Activated CD8-positive, alpha-beta memory T cell treated with anti-CD3 and anti-CD28 coated beads, Interleukin-2, amount 50 U/mL, for 1 hour (primary cell): ENCODE results near the gene EMSY.
"Not testable (repeated sequence)": the region's sequence is repeated elsewhere in the genome, so short reads cannot be mapped to it uniquely, and the experiment has no call there.

Experiments used
- DNase-seq: peaks from one replicate; pipeline ENCODE4 v3.0.0-alpha.2; 2020; ENCODE audit errors: extremely low read depth

Gene EMSY, protein sequence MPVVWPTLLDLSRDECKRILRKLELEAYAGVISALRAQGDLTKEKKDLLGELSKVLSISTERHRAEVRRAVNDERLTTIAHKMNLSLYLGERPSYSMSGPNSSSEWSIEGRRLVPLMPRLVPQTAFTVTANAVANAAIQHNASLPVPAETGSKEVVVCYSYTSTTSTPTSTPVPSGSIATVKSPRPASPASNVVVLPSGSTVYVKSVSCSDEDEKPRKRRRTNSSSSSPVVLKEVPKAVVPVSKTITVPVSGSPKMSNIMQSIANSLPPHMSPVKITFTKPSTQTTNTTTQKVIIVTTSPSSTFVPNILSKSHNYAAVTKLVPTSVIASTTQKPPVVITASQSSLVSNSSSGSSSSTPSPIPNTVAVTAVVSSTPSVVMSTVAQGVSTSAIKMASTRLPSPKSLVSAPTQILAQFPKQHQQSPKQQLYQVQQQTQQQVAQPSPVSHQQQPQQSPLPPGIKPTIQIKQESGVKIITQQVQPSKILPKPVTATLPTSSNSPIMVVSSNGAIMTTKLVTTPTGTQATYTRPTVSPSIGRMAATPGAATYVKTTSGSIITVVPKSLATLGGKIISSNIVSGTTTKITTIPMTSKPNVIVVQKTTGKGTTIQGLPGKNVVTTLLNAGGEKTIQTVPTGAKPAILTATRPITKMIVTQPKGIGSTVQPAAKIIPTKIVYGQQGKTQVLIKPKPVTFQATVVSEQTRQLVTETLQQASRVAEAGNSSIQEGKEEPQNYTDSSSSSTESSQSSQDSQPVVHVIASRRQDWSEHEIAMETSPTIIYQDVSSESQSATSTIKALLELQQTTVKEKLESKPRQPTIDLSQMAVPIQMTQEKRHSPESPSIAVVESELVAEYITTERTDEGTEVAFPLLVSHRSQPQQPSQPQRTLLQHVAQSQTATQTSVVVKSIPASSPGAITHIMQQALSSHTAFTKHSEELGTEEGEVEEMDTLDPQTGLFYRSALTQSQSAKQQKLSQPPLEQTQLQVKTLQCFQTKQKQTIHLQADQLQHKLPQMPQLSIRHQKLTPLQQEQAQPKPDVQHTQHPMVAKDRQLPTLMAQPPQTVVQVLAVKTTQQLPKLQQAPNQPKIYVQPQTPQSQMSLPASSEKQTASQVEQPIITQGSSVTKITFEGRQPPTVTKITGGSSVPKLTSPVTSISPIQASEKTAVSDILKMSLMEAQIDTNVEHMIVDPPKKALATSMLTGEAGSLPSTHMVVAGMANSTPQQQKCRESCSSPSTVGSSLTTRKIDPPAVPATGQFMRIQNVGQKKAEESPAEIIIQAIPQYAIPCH (N-terminal part only)

DNA sequence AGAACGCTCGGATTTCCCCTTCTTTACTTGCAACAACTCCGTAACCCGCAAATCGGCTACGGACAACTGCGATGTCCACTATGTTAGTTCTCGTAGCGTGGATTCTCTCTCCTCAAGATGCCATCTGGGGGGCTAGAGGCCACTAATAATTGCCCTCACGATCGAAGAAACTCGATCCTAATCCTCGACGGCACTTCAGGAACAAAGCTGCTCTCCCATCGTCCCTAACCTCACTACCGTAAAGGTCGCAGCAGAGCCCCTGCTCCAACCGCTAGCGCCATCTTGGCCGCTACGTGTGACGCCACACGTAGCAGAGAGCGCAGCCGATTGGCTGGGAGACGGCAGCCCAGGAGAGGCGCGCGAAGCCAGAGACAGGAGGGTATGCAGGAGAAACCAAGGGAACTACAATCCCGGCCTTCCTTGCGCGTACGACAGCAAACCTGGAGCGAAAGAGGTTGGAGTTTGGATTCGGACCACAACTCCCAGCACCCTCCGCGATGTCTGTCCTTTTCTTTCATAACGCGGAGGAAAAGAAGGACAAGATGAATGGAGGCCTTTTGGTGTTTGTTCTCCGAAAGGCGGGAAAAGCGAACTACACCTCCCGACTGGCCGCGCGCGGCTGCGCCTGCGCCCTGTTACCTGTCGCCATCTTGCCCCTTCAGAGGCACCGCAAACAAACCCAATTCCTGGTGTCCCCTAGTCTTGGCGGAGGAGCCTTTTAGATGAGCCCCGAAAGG is at the start of gene EMSY:
TSS of gene EMSY (plus strand) at position 635 of the 737 bp plus-strand sequence. CDS start 1,921 bp downstream, outside the sequence.
- DNase-seq, result peak; percentile 73

DNA sequence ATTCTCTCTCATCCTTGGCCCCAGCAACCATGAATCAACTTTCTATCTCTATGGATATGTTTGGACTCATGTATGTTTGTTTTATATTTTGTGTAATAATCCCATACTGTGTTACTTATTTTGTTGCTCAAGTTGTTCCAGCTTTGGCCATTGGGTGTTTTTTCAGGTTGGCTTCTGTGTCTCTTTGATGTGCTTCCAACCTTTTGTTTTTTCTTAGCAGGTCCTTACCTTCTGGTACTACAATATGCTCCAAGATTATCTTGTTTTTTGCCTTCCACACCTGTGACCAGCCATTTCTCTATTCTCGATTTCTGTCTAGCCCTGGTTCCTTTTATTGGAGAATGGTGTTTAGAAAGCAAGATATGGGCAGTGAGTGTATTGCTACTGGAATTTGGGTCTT is 49.5 kb upstream of the EMSY start:
- DNase-seq, result no peak

DNA sequence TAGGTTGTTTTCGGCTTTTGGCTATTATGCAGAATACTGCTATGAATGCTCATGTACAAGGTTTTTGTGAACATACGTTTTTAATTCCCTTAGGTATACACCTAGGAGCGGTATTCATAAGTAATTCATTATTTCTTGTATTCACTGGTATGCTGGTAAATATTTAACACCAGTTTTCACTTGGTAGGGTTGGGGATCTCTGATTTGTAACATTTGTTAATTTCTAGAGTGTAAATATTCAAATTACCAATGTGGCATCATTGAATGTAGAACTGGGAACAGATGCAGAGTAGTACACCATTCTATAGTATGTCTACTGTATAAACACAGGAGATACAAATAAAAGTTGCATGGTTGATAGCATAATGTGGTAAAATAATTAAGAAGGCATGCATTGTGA is 47.4 kb upstream of the EMSY start:
- DNase-seq, result no peak

DNA sequence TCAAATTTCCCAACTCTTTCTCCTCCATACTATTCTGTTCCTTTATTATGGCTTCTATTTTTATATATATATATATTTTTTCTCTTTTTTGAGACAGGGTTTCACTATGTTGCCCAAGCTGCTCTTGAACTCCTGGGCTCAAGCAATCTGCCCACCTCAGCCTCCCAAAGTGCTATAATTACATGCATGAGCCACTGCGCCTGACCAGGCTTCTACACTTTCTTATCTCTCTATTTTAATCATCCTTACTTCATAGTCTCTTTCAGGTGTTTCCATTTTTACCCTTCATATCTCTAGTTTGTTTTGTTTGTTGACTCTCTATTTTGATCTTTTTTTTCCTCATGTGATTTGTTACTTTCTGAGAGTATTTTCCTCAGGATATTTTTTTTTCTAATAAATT is 43.9 kb upstream of the EMSY start:
- DNase-seq, result no peak

DNA sequence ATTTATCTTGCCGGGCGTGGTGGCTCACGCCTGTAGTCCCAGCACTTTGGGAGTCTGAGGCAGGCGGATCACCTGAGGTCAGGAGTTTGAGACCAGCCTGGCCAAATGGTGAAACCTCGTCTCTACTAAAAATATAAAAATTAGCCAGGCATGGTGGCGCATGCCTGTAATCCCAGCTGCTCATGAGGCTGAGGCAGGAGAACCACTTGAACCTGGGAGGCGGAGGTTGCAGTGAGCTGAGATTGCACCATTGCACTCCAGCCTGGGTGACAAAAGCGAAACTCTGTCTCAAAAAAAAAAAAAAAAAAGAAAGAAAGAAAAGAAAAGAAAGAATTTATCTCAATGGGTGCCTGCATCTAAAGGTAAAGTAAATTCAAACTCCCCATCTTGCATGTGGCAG is 43.3 kb upstream of the EMSY start:
- not testable (repeated sequence) for DNase-seq

DNA sequence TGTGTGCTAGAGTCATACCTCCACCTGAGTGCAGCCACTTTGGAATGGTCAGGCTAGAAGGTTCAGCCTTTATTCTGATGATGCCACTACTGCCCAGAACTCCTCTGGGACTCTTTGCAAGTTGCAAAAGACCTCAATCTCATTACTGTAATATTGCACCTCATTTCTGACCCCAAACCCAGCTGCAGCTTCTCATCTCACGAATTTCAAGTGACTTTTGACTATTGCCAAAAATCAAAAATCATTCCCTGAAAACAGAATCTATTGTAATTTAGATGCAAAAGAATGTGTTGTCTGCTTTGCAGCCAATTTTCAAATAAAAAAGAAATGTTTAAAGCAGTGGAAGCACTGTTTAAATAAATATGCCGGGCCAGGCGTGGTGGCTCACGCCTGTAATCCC is 38.5 kb upstream of the EMSY start:
- DNase-seq, result no peak

DNA sequence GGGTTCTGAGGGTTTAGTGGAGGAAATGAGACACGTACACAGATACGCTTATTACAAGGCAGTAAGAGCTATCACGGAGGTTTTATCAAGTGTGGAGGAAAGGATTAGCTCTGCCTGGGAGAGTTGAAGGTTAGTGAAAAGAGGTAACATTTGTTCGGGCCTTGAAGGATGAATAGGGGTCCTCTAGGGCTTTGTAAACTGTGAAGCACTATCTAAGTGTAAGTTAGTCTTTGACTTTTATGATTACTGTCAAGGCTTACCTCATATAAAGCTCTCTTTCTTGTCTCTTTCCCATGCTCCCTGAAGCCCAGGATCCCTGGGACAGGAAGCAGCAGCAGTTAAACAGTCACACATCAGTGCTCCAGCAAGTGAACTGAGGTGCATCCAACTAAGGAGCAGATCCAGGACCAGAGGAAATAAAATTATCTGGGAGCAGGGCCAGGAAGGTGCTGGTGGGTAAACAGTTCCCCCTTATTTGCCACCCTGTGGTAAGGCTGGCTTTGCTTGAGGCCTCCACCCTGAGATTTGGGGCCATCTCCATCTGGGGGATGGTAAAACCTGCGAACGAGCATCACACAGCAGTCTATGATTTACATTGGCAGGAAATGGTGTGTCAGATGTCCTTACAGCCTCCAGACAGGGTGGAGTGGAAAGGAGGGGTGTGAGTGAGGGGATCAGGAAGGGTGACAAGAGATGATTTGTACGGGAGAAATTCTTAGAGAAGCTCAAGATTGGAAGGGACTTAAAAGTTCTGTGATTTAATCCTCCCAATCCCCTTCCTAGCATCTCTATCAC is 36.5 kb upstream of the EMSY start:
- DNase-seq, result no peak

DNA sequence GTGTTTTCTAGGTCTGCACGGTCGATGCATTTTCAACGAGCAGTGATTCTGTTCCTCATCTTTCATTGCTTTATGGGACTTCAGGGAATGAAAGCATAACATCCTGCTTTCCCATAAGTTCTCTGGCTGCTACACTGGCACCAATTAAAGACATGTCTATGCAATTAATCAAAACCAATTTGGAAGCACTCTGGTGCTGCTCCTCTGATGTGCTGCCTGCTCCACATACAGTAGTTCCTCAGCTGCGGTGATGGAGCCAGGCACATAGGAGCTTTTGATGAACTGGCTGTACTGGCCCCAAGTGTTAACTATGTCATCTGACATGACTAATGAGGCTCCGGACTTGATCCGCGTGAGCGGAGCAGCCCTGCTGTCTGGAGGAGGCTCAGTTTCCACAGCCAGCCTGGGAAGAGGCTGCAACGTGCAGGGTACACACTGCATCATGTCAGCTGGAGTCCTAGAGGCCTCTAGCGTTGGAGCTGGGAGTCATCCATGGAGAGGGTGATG is 33.9 kb upstream of the EMSY start:
- no peak for DNase-seq

DNA sequence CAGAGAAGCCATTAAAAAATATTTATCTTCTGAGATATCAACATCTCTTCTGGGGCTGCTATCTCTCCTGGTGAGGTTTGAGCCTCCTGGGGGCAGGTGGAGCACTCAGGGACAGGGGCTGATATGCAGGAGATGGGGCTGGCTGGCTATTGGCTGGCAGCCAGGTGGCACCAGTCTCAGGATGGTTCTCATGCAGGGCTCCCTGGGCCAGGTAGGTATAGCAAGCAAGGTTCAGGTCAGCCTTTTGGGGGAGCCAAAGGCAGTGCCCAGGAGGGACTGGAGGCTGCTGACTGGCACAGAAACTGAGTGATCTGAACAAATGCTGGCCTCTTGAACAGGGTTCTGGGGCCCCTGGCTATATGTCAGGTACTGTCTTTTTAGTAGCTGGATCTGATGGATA is 29.7 kb upstream of the EMSY start:
- DNase-seq, result no peak

DNA sequence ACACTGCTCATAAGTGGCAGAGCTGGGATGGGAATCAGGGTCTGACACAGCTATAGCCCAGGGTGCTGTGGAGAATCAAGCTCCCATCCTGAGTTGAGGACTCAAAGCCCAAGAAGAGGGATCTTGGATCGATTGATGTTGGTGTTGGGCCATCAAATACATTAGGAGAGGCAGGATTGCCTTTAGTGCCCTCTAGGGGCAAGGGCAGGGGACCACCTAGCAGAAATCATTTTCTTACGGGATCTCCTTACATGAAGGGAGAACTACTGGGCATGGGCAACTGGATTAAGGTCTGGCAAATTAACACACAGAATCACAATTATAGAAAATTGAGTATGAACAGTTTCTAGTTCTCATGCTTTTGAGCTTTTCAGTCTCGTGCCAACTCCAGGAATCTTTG is 24.9 kb upstream of the EMSY start:
- no peak for DNase-seq

DNA sequence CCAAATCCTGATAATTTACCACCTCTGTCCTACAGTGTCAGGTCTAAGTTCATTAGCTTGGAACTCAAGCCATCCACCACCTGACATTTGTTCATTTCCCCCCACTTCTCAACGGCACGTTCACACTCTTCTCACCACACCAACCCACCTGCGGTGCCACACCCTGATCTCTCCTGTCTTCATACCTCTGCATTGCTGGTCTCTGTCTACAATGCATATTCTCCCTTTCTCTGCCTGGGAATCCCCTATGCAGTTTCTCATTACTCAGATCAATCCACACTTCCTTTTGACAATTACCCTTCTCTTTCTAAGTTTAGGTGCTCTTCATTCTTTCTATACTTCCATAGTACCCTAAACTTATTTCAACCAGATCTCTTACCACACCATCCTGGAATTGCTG is 20.4 kb upstream of the EMSY start:
- DNase-seq, result no peak

DNA sequence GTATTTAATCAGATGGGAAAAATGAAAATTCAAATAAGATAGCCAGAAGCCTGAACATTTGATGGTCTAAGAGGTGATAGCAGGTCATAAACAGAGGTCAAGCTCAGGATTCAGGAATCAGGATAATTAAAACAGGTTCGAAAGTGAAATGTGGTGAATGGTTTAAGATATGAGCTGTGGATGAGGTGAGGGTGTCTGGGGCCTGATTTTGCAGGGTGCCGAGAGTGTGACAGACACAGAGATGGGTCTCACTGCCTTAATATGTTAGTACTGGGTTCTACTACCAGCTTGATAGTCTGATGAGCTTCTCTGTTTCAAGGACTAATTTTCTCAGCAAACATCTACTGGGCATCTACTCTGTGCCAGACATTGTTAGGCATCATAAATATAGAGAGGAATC is 19.9 kb upstream of the EMSY start:
- DNase-seq, result no peak

DNA sequence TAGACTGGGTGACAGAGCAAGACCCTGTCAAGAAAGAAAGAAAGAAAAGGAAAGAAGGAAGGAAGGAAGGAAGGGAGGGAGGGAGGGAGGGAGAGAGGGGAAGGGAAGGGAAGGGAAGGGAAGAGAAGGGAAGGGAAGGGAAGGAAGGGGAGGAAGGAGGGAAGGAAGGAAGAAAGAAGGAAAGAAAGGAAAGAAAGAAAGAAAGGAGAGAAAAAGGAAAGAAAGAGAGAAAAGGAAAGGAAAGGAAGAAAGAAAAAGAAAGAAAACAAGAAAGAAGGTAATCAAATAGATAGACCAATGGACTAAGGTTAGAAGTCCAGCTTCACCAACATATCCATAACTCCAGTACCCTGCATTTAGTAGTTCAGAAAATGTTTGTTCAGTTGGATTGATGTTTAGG is 18.2 kb upstream of the EMSY start:
- DNase-seq, result no peak

DNA sequence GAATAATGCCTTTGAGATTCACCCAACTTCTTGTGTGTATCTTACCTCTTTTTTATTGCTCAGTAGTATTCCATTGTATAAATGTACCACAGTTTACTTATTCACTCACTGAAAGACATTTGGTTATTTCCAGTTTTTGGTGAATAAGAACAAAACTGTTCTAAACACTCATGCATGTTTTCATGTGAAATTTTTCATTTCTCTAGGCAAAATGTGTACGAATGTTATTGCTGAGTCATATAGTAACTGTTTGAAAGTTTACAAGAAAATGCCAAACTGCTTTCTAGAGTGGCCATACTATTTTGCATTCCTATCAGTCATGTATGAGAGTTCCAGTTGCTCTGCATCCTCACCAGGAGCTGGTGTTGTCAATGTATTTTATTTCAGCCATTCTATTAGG is 8.8 kb upstream of the EMSY start:
- DNase-seq, result no peak

DNA sequence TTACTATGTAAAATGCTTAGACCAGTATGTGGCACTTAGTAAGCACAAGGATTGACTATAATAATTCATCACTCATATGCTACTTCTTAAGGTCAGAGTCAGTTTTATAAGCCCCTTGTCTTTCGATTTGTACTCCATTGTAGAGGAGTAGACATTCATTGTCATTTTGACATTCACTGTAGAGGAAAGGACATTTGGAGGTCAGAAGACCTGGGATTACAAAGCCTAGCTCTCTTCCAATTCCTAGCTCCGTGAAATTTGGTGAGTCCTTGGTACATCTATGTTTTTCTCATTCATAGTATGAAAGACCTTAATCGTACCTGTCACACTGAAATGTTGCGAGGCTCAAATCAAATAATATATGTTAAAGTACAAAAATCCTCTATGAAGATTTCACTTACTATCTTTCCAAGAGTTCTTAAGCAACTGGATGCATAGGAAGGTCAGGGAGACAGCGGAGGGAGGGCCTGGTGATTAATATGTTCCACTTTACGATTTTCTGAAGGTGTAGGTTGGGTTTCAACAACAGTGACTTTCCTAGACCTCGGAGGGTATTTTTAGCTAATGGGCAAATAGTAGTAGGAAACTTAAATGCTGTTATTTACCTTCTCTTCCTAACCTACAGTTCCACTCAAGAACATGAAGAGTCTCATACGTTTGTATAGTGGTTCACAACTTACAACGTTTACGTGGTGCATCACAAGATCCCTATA is 1.4 kb upstream of the EMSY start:
- DNase-seq, result no peak

DNA sequence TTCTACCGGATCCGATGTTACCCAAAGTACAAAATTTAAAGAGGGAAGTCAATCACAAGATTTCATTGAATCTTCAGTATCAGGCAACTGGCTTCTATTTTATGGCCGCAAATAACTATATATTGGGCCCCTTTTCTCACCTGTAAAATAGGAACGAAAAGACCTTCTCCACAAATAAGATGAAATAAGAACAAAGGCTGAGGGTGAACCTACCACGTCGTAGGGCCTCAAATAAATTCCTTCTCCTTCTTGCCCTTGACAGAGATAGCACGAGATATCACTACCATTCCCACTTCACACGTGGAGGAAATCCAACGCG is 794 bp upstream of the EMSY start:
- DNase-seq, result no peak

DNA sequence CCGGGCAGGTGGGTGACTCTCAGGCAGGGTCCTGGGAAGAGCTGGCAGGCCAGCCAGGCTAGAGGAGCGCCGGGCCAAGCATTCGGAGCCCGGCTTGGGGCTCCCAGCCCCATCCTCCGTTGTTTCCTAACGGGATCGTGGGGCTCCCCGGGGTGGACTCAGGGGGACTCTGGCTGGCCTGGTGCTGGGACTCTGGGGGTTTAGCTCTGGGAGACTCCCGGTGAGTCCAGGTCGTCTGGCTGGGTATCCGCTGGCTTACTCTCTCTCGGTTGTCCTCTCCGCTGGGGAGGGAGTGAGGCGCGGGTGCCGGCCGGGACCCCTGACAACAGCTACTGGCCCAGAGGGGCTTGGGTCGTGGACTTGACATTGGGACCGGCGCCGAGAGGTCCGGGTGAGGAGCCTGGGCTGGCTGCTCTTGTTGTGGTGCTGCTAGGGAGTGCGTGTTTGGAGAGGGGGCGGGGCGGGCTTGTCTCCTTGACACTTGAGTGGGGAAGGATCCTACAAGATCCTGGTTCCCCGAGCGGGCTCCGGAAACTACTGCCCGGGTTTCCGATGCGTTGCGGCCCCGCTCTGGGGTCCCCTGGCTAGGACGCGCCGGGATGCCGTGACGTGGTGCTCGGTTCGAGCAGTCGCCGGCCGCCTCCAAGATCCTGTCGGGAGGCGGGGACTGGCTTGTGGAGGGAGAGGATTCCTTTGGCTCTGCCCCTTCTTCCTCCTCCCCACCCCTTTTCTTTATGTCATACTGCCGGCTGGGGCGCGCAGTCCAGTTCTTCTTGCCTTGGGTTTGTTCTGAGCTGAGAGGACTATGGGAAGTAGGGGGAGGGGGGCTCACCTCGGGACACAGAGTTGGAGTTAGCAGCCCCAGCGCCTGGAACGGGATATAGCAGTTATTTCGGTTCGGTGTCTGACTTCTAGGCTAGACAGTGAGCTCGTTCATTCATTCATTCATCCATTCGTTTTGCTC is 585 bp downstream of the EMSY start:
- no peak for DNase-seq

DNA sequence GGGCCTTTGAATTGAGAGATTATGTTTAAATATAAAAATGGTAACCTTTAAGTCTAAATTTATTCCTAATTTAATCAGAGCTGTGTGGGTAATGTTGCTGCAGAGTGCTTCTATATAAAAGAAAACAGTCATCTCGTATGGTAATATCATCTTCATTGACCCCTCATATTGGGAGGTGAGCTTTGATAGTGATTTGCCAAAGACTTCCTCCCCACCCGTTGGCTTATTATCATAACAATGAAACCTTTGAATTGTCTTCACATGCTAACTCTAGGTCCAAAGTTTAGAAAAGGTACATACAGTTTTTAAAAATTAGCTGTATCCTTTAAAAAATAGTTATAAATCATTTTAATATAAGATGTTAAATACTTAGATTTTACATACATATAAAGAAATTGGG is 3.7 kb downstream of the EMSY start:
- DNase-seq, result no peak

DNA sequence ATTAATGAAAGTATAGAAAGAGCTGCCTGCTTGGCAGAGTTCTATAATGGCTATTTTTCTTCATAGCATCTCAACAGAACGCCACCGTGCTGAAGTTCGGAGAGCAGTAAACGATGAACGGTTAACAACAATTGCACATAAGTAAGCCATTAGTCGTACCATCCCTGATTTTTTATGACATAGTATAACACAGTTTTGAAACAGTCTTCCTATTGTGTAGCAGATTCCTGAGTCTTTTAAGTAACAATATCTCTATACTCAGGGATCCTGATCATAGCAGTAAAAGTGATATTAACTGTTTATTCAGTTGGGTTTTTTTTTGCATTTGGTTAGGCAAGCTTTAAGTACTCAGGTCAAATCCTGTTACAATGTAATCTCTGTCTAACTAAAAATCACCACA is 8.4 kb downstream of the EMSY start:
- DNase-seq, result no peak
